H1 (cell line): ENCODE data around the gene GRIP2. TPM values are rescaled to one million over a fixed set of nuclear protein-coding genes. Genes with fewer than 3 reads are reported as not detected.

Experiments used
- CTCF ChIA-PET: fragments of 300-600 bp; sonication (Branson Sonifier 250); formaldehyde crosslinking; loops from one replicate; lab custom pipeline; 2021; ENCODE audit not compliant: partially characterized antibody; lab: Charles Lee
- POLR2A ChIA-PET: fragments of 300-600 bp; sonication (Branson Sonifier 250); formaldehyde crosslinking; loops from one replicate; lab custom pipeline; 2021; ENCODE audit warnings: inconsistent platforms; ENCODE audit not compliant: partially characterized antibody; lab: Charles Lee
- DNase-seq, 2 experiments: peaks; one replicate each; pipeline versions ENCODE4 v3.0.0 to v3.0.0-alpha.2; 2010 to 2022; ENCODE audit warnings: low spot score in 2 of 2, low read depth in 1 of 2, mixed read lengths in 1 of 2
- FAIRE-seq: peaks from 2 replicates; lab custom pipeline; 2011; peaks lifted over from hg19 to GRCh38; lab: Jason Lieb, UNC
- H2AFZ ChIP-seq: 2 replicates; pipeline ENCODE4 v1.8.1; 2012; ENCODE audit warnings: low read length, inconsistent platforms
- H2AK5ac ChIP-seq: 2 replicates; pipeline ENCODE4 v1.6.1; 2013; ENCODE audit warnings: low read depth, low read length
- H2BK120ac ChIP-seq: replicated peaks from 2 replicates; pipeline ENCODE3; 2013; ENCODE audit warnings: low read depth, low read length, inconsistent platforms
- H2BK12ac ChIP-seq: 2 replicates; pipeline ENCODE4 v1.6.1; 2013; ENCODE audit warnings: low read depth, low read length
- H2BK15ac ChIP-seq: 2 replicates; pipeline ENCODE4 v1.6.1; 2013; ENCODE audit warnings: low read length
- H2BK20ac ChIP-seq: 2 replicates; pipeline ENCODE4 v1.6.1; 2013; ENCODE audit warnings: low read length
- H2BK5ac ChIP-seq: 2 replicates; pipeline ENCODE4 v1.6.1; 2013; ENCODE audit warnings: low read depth, low read length
- H3K14ac ChIP-seq: 2 replicates; pipeline ENCODE4 v1.6.1; 2013; ENCODE audit warnings: inconsistent platforms; ENCODE audit not compliant: insufficient read length
- H3K18ac ChIP-seq: 2 replicates; pipeline ENCODE4 v1.6.1; 2013; ENCODE audit warnings: low read length; ENCODE audit errors: extremely low read depth
- H3K23ac ChIP-seq: 2 replicates; pipeline ENCODE4 v1.6.1; 2013; ENCODE audit warnings: inconsistent platforms; ENCODE audit not compliant: insufficient read length
- H3K23me2 ChIP-seq: 2 replicates; pipeline ENCODE4 v1.6.1; 2013; ENCODE audit warnings: low read depth, low read length
- H3K27ac ChIP-seq: 2 replicates; pipeline ENCODE4 v1.6.1; 2011; ENCODE audit warnings: low read depth, low read length, inconsistent platforms
- H3K27me3 ChIP-seq, 4 experiments: replicated peaks in 1 of 4; 1 replicate in 1 of 4; 2 replicates in 3 of 4; pipeline versions ENCODE4 v1.6.1 to v1.8.1; 2011 to 2013; ENCODE audit warnings: low read length in 3 of 4, mild to moderate bottlenecking in 3 of 4, inconsistent platforms in 2 of 4, mixed read lengths in 2 of 4, moderate library complexity in 1 of 4; ENCODE audit not compliant: control insufficient read depth in 3 of 4, insufficient read depth in 3 of 4; ENCODE audit errors: extremely low read depth in 1 of 4
- H3K36me3 ChIP-seq, 4 experiments: 2 replicates each; pipeline versions ENCODE4 v1.6.1 to v1.8.1; 2011 to 2013; ENCODE audit warnings: mild to moderate bottlenecking in 4 of 4, low read length in 3 of 4, moderate library complexity in 2 of 4, control low read depth in 1 of 4, inconsistent platforms in 1 of 4; ENCODE audit not compliant: insufficient read depth in 4 of 4, control insufficient read depth in 2 of 4
- H3K4ac ChIP-seq: replicated peaks from 2 replicates; pipeline ENCODE3; 2013; ENCODE audit warnings: low read length, low read depth, mixed read lengths, inconsistent platforms; ENCODE audit not compliant: insufficient read length
- H3K4me1 ChIP-seq, 4 experiments: replicated peaks in 1 of 4; 1 replicate in 1 of 4; 2 replicates in 3 of 4; pipeline versions ENCODE4 v1.6.1 to v1.8.1; 2011 to 2013; ENCODE audit warnings: low read length in 3 of 4, inconsistent platforms in 2 of 4, mixed read lengths in 1 of 4; ENCODE audit not compliant: insufficient read depth in 4 of 4, control insufficient read depth in 3 of 4
- H3K4me2 ChIP-seq, 2 experiments: 2 replicates each; pipeline versions ENCODE4 v1.6.1 to v1.8.1; 2011 to 2013; ENCODE audit warnings: low read depth in 2 of 2, low read length in 2 of 2, control low read depth in 1 of 2, inconsistent platforms in 1 of 2, mild to moderate bottlenecking in 1 of 2; ENCODE audit not compliant: insufficient read depth in 1 of 2
- H3K4me3 ChIP-seq, 4 experiments: fragments of 200-600, 300-600 bp in 1 of 4; sonication (generic), shearing (Covaris generic), sonication (Bioruptor Twin) in 1 of 4; 2 replicates each; pipeline versions ENCODE4 v1.5.1 to v1.8.1; 2011 to 2016; ENCODE audit warnings: low read length in 4 of 4, low read depth in 3 of 4, control low read depth in 2 of 4, inconsistent platforms in 2 of 4, mild to moderate bottlenecking in 2 of 4, mixed read lengths in 1 of 4, moderate library complexity in 1 of 4; ENCODE audit not compliant: insufficient read depth in 2 of 4; ENCODE audit errors: extremely low read depth in 1 of 4
- H3K56ac ChIP-seq: replicated peaks from 2 replicates; pipeline ENCODE3; 2013; ENCODE audit warnings: low read depth, mild to moderate bottlenecking, mixed read lengths, low read length, inconsistent platforms; ENCODE audit not compliant: insufficient read length
- H3K79me1 ChIP-seq: 2 replicates; pipeline ENCODE4 v1.6.1; 2013; ENCODE audit warnings: low read depth, low read length, control low read depth
- H3K79me2 ChIP-seq, 2 experiments: 2 replicates each; pipeline versions ENCODE4 v1.6.1 to v1.8.1; 2012 to 2013; ENCODE audit warnings: low read length in 2 of 2, mild to moderate bottlenecking in 2 of 2, inconsistent platforms in 1 of 2; ENCODE audit not compliant: insufficient read depth in 2 of 2, control insufficient read depth in 1 of 2
- H3K9ac ChIP-seq, 4 experiments: replicated peaks in 1 of 4; 1 replicate in 1 of 4; 2 replicates in 3 of 4; pipeline versions ENCODE4 v1.6.1 to v1.8.1; 2011 to 2013; ENCODE audit warnings: low read depth in 3 of 4, low read length in 3 of 4, control low read depth in 2 of 4, mild to moderate bottlenecking in 2 of 4, moderate library complexity in 2 of 4, inconsistent platforms in 1 of 4; ENCODE audit errors: extremely low read depth in 1 of 4
- H3K9me3 ChIP-seq, 2 experiments: 2 replicates each; pipeline versions ENCODE4 v1.6.1 to v1.8.1; 2012 to 2013; ENCODE audit warnings: mild to moderate bottlenecking in 2 of 2, moderate library complexity in 2 of 2, control low read depth in 1 of 2, inconsistent platforms in 1 of 2, low read depth in 1 of 2, low read length in 1 of 2, mixed read lengths in 1 of 2; ENCODE audit not compliant: insufficient read depth in 2 of 2
- H4K20me1 ChIP-seq, 2 experiments: replicated peaks in 1 of 2; 2 replicates each; pipeline versions ENCODE3 to v1.8.1; 2011 to 2013; ENCODE audit warnings: inconsistent platforms in 2 of 2, low read length in 2 of 2, mild to moderate bottlenecking in 1 of 2; ENCODE audit not compliant: insufficient read depth in 2 of 2, control insufficient read depth in 1 of 2
- H4K5ac ChIP-seq: 2 replicates; pipeline ENCODE4 v1.6.1; 2013; ENCODE audit warnings: low read length, low read depth, mixed read lengths, inconsistent platforms; ENCODE audit not compliant: insufficient read length
- H4K8ac ChIP-seq: 2 replicates; pipeline ENCODE4 v1.8.0; 2013; ENCODE audit warnings: mild to moderate bottlenecking, moderate library complexity, low read length, inconsistent platforms; ENCODE audit not compliant: insufficient read depth; ENCODE audit errors: extremely low read depth
- H4K91ac ChIP-seq: replicated peaks from 2 replicates; pipeline ENCODE3; 2013; ENCODE audit warnings: low read length, mixed read lengths, inconsistent platforms; ENCODE audit not compliant: insufficient read length
- EGR1 ChIP-seq: IDR thresholded peaks from 2 replicates; pipeline ENCODE4 v1.6.1; 2011; ENCODE audit warnings: low read depth, low read length, borderline replicate concordance
- EP300 ChIP-seq, 2 experiments: IDR thresholded peaks; 1 replicate in 1 of 2; 2 replicates in 1 of 2; pipeline ENCODE4 v1.6.1; 2011 to 2012; ENCODE audit warnings: low read depth in 2 of 2, low read length in 2 of 2, mild to moderate bottlenecking in 2 of 2, borderline replicate concordance in 1 of 2, inconsistent platforms in 1 of 2, moderate library complexity in 1 of 2
- FOSL1 ChIP-seq: IDR thresholded peaks from 2 replicates; pipeline ENCODE4 v1.6.1; 2011; ENCODE audit warnings: mild to moderate bottlenecking, low read depth, low read length, moderate library complexity; ENCODE audit not compliant: insufficient read depth
- GABPA ChIP-seq: IDR thresholded peaks from 2 replicates; pipeline ENCODE4 v1.6.1; 2011; ENCODE audit warnings: mild to moderate bottlenecking, low read length, moderate library complexity, borderline replicate concordance; ENCODE audit not compliant: insufficient read depth
- PHF8 ChIP-seq: fragments of 200-600 bp; sonication (generic); conservative IDR thresholded peaks from 2 replicates; pipeline ENCODE4 v1.7.1; 2012; ENCODE audit warnings: low read depth, mild to moderate bottlenecking, inconsistent platforms, low read length, moderate library complexity
- SAP30 ChIP-seq: fragments of 300-600 bp; sonication (generic); IDR thresholded peaks from 2 replicates; pipeline ENCODE4 v1.7.1; 2012; ENCODE audit warnings: low read length, moderate library complexity, mild to moderate bottlenecking, inconsistent platforms; ENCODE audit not compliant: insufficient read depth, insufficient replicate concordance
- SP4 ChIP-seq: IDR thresholded peaks from 2 replicates; pipeline ENCODE4 v1.6.1; 2012; ENCODE audit warnings: low read length, inconsistent platforms
- SRF ChIP-seq: IDR thresholded peaks from 2 replicates; pipeline ENCODE4 v1.6.1; 2011; ENCODE audit warnings: mild to moderate bottlenecking, low read depth, low read length, moderate library complexity
- SUZ12 ChIP-seq: fragments of 200-600 bp; sonication (generic); IDR thresholded peaks from 2 replicates; pipeline ENCODE4 v1.6.1; 2012; ENCODE audit warnings: mild to moderate bottlenecking, inconsistent platforms, low read length, moderate library complexity, mixed read lengths
- TCF12 ChIP-seq: IDR thresholded peaks from 2 replicates; pipeline ENCODE4 v1.6.1; 2011; ENCODE audit warnings: low read depth, mild to moderate bottlenecking, low read length
- WGBS, 2 experiments: shearing (Covaris generic) in 1 of 2; methylation state at CpG; one replicate each; pipeline versions ENCODE4 v1.1.6 to v1.1.7; 2013 to 2015; ENCODE audit warnings: low lambda C conversion rate in 2 of 2, mixed read lengths in 2 of 2, inconsistent platforms in 1 of 2, low coverage in 1 of 2, missing lambda C conversion rate in 1 of 2; ENCODE audit not compliant: insufficient replicate concordance in 2 of 2, insufficient coverage in 1 of 2, insufficient read length in 1 of 2; ENCODE audit errors: extremely low coverage in 1 of 2, missing lambda C conversion rate in 1 of 2; 5-methylcytosine and 5-hydroxymethylcytosine counted together
- polyA plus RNA-seq, 7 experiments: library from polyadenylated mRNA; depleted of rRNA in 3 of 7; stranded (reverse) in 5 of 7; unstranded in 2 of 7; fragments of >200 nt in 5 of 7; fragments of 200-250 nt in 2 of 7; gene quantifications; 1 replicate in 5 of 7; 2 replicates in 1 of 7; 4 replicates in 1 of 7; pipeline versions ENCODE4 v1.2.1 to v1.2.3, GENCODE V29; 2011 to 2013; ENCODE audit warnings: missing spikeins in 2 of 7, mixed read lengths in 2 of 7
- total RNA-seq: library from RNA; stranded (reverse); fragmentation: NEBNext Ultra II Directional; extraction: Animal tissue kit (Norgen Biotek cat#: 25700); gene quantifications from 2 replicates; pipeline ENCODE4 v1.2.1, GENCODE V29; 2021
- TF ChIP-seq, protein P1 (sequence below): IDR thresholded peaks from 2 replicates; pipeline ENCODE4 v1.6.1; 2011; ENCODE audit warnings: low read depth, mild to moderate bottlenecking, low read length; ENCODE audit not compliant: insufficient read depth
- TF ChIP-seq, protein P2 (sequence below): IDR thresholded peaks from 2 replicates; pipeline ENCODE4 v1.6.1; 2012; ENCODE audit warnings: inconsistent platforms

GRIP2 gene
- total and polyA plus RNA-seq, 2 of the 8 experiments (the other 6 are each of a cell fraction or from before 2014, with no cell fraction given): 2.5 to 6.4 TPM

DNA sequence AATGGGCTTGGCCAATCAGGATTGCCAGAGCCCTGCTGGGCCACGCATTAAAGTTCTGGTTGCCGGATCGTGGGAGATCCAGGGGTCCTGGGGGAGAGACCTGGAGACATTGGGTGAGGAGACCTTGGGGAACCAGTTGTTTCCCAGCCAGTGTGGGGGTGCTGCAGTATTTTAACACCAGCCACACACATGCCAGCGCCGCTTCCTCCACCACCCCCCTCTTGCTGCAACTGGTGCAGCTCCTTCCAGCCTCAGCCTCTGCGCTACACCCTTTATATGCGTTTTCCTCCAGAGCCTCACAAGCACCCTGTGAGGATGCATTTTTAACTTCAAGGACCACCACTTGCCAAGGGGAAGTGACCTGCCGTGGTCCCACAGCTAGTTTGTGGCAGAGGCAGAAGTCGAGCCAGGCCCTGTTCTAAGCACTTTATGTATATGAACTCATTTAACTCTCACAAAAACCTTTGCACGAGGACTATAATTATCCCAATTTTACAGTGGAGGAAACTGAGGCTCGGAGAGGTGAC is 29.4 kb upstream of the GRIP2 start:
- Histone ChIP-seq H2BK20ac (no peak overlapping the region), H3K27me3 (no peaks in the 10 kb centered on the region), H3K4ac (no peak overlapping the region), H2AK5ac (no peak overlapping the region), H3K4me2 (no peak overlapping the region), H3K36me3 (no peaks in the 10 kb centered on the region), H4K5ac (no peak overlapping the region), H4K91ac (no peak overlapping the region), H2BK5ac (no peak overlapping the region), H3K79me1 (no peaks in the 10 kb centered on the region; the same call in 1 of the 2 replicates), H3K23ac (no peak overlapping the region), H3K27ac (no peak overlapping the region), H2BK12ac (no peak overlapping the region), H2BK15ac (no peak overlapping the region), H4K20me1 (peaks cover 0 to 3% of the 10 kb centered on the region in 2 experiments), H3K23me2 (no peaks in the 10 kb centered on the region), H3K9ac (no peak overlapping the region), H3K79me2 (no peaks in the 10 kb centered on the region), H4K8ac (no peak overlapping the region), H3K9me3 (no peaks in the 10 kb centered on the region), H3K56ac (no peak overlapping the region), H3K4me1 (peaks cover 6 to 19% (median 9%) of the 10 kb centered on the region in 4 experiments; a peak in 6 of 7 replicates), H2BK120ac (no peak overlapping the region), H2AFZ (no peak overlapping the region), H3K18ac (no peak overlapping the region), H3K4me3 (no peak overlapping the region), H3K14ac (no peak overlapping the region)
- ChIA-PET POLR2A (no interaction called here), CTCF (interaction anchor here (0.9 to 4.6 kb wide), 7 partner anchors 13 to 74 kb away, joined by 3 to 26 read pairs (median 6); no protein-coding TSS in a partner anchor)
- 82% methylated on average over 11 of the region's 11 CpGs; no CpG with 5 or more reads in 1 of the 2 experiments for WGBS, 2 experiments
- DNase-seq: no peak
- no peak for FAIRE-seq
- TF ChIP-seq EP300 (IDR thresholded peaks at IDR 0.05; ENCODE audit: borderline replicate concordance in 1 of 2, low read depth in 2 of 2, low read length in 2 of 2): no peak
- TF ChIP-seq PHF8: no peak
- TF ChIP-seq SAP30: no peak
- no peak for TF ChIP-seq SRF
- TF ChIP-seq SP4: no peak
- TF ChIP-seq EGR1: no peak
- TF ChIP-seq SUZ12: no peak
- TF ChIP-seq, protein P1, sequence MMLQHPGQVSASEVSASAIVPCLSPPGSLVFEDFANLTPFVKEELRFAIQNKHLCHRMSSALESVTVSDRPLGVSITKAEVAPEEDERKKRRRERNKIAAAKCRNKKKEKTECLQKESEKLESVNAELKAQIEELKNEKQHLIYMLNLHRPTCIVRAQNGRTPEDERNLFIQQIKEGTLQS: no peak
- TF ChIP-seq, protein P2, sequence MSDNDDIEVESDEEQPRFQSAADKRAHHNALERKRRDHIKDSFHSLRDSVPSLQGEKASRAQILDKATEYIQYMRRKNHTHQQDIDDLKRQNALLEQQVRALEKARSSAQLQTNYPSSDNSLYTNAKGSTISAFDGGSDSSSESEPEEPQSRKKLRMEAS: no peak
- no peak for TF ChIP-seq GABPA
- no peak for TF ChIP-seq TCF12
- TF ChIP-seq FOSL1: no peak
